OCI-LY7 (cell line): ENCODE results near the gene ZGPAT. TPM values are rescaled to one million over a fixed set of nuclear protein-coding genes. Genes with fewer than 3 reads are reported as not detected.

Source experiments
- BruUV-seq: library from RNA; stranded (reverse); fragments of 400-500 nt; replicated peaks from 2 replicates; lab custom pipeline; 2021; lab: Mats Ljungman, UMichigan
- CTCF ChIA-PET: fragments of 300-600 bp; sonication (Branson Sonifier 250); formaldehyde crosslinking; loops from one replicate; lab custom pipeline; 2022; ENCODE audit warnings: antibody characterized with exemption; ENCODE audit not compliant: unreplicated experiment; lab: Charles Lee
- POLR2A ChIA-PET: fragments of 300-600 bp; sonication (Branson Sonifier 250); formaldehyde crosslinking; loops from one replicate; lab custom pipeline; 2022; ENCODE audit warnings: antibody characterized with exemption; lab: Charles Lee
- DNase-seq: peaks from one replicate; pipeline ENCODE4 v3.0.0-alpha.2; 2015; ENCODE audit warnings: low spot score
- H2AFZ ChIP-seq: fragments of 200-600 bp; sonication (generic), shearing (Covaris generic); 2 replicates; pipeline ENCODE4 v1.6.1; 2014; ENCODE audit warnings: mild to moderate bottlenecking, antibody characterized with exemption, low read length, moderate library complexity
- H3K27ac ChIP-seq: fragments of 200-600 bp; sonication (generic); 2 replicates; pipeline ENCODE4 v1.5.1; 2014; ENCODE audit warnings: mixed run types, low read depth, mild to moderate bottlenecking, moderate library complexity, low read length, inconsistent platforms; ENCODE audit not compliant: poor library complexity, severe bottlenecking
- H3K36me3 ChIP-seq: fragments of 200-600 bp; sonication (generic); 2 replicates; pipeline ENCODE4 v1.6.1; 2014; ENCODE audit warnings: mild to moderate bottlenecking, antibody characterized with exemption, low read length, moderate library complexity, mixed read lengths; ENCODE audit not compliant: insufficient read depth
- H3K4me1 ChIP-seq: fragments of 200-600 bp; sonication (generic); 2 replicates; pipeline ENCODE4 v1.5.1; 2014; ENCODE audit warnings: mild to moderate bottlenecking, low read length; ENCODE audit not compliant: insufficient read depth, poor library complexity, severe bottlenecking
- H3K4me2 ChIP-seq: fragments of 200-600 bp; sonication (generic); 2 replicates; pipeline ENCODE4 v1.6.1; 2014; ENCODE audit warnings: mild to moderate bottlenecking, low read length
- H3K4me3 ChIP-seq: fragments of 200-600 bp; sonication (generic); 2 replicates; pipeline ENCODE4 v1.5.1; 2014; ENCODE audit warnings: mild to moderate bottlenecking, low read depth, low read length; ENCODE audit not compliant: poor library complexity, severe bottlenecking
- H3K79me2 ChIP-seq: fragments of 200-600 bp; sonication (generic); 2 replicates; pipeline ENCODE4 v1.6.1; 2016; ENCODE audit warnings: low read depth, mild to moderate bottlenecking, low read length, moderate library complexity, mixed read lengths; ENCODE audit not compliant: insufficient read depth
- H3K9me2 ChIP-seq: fragments of 200-600 bp; sonication (generic); 2 replicates; pipeline ENCODE4 v1.6.1; 2016; ENCODE audit warnings: mild to moderate bottlenecking, low read length, mixed read lengths; ENCODE audit not compliant: insufficient read depth
- H3K9me3 ChIP-seq: fragments of 200-600 bp; sonication (generic); 2 replicates; pipeline ENCODE4 v1.6.1; 2014; ENCODE audit warnings: mild to moderate bottlenecking, mixed run types, low read length, mixed read lengths
- H4K20me1 ChIP-seq: fragments of 200-600 bp; sonication (generic); 2 replicates; pipeline ENCODE4 v1.6.1; 2014; ENCODE audit warnings: mild to moderate bottlenecking, antibody characterized with exemption, low read length, moderate library complexity, mixed read lengths; ENCODE audit not compliant: insufficient read depth
- CTCF ChIP-seq: fragments of 200-600 bp; sonication (generic); conservative IDR thresholded peaks from 2 replicates; pipeline ENCODE4 v1.5.1; 2014; ENCODE audit warnings: mild to moderate bottlenecking, antibody characterized with exemption, low read length, moderate library complexity, mixed read lengths
- EZH2phosphoT487 ChIP-seq: fragments of 200-600 bp; sonication (generic); IDR thresholded peaks from 2 replicates; pipeline ENCODE4 v1.6.1; 2018; ENCODE audit warnings: low read depth, borderline replicate concordance, mild to moderate bottlenecking, mixed run types, antibody characterized with exemption, low read length, moderate library complexity, mixed read lengths
- intact Hi-C: fragments of 100-400 bp; cut with micrococcal nuclease; formaldehyde crosslinking; loops from one replicate; pipeline ENCODE4 v1.10.0; 2022; ENCODE audit not compliant: unreplicated experiment
- total RNA-seq, 2 experiments: library from RNA; depleted of rRNA in 1 of 2; stranded (reverse); fragments of >200 nt in 1 of 2; shearing (Covaris generic) in 1 of 2; gene quantifications; 2 replicates each; pipeline ENCODE4 v1.2.3, GENCODE V29; 2014 to 2022

ZGPAT gene
- total RNA-seq, 2 experiments from 2014 or later = 43.9 to 55.4 TPM

- H3K9me3 ChIP-seq = no peaks in the 10 kb centered on the region
- no peak overlapping the region for H3K27ac ChIP-seq
- H4K20me1 ChIP-seq = no peaks in the 10 kb centered on the region
- no peaks in the 10 kb centered on the region for H3K36me3 ChIP-seq
- POLR2A ChIA-PET = no interaction called here
- CTCF ChIA-PET = no interaction called here
- no peak overlapping the region for H2AFZ ChIP-seq
- peaks cover 26% of the 10 kb centered on the region for H3K4me1 ChIP-seq
- no peak overlapping the region for H3K4me2 ChIP-seq
- DNase-seq = no peak
- H3K4me3 ChIP-seq = no peak overlapping the region
- no TSS peak for BruUV-seq
- no peaks in the 10 kb centered on the region for H3K79me2 ChIP-seq
- H3K9me2 ChIP-seq = no peaks in the 10 kb centered on the region
- intact Hi-C loops = no loop called here
- no peak for TF ChIP-seq CTCF
- TF ChIP-seq EZH2phosphoT487 = no peak
Observed at GRCh38 chr20:63751471-63752271, 43.8 kb downstream of the ZGPAT start.

DNA sequence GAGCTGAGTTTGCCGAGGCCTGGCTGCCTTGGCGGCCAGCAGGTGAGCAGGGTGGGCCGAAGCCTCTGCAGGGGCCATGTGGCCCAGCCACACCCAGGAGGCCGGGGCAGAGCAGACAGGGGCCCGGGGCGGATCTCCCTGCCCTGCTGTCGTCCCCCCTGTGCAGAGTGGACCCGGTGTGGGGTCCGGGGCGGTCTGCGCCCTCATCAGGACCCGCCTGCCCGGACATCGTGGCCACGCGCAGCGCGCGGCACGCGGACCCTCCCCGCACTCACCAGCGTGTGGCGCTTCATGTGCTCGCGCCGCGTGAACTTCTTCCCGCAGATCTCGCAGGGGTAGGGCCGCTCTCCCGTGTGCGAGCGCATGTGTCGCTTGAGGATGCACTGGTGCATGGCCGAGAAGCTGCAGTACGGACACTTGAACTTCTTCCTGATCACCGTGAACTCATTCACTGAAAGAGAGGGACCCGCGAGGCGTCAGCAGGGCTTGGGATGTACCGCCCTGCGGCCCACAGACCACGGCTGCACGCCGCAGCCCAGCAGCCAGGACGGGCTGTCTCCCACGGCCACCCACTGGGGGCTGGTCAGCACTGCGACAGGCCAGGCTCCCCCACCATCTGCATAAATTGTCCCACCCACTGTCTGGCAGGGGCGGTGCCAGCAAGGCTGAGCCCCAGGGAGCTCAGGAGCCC, 44.7 kb downstream of the ZGPAT start:
- peaks cover 18% of the 10 kb centered on the region for H3K4me1 ChIP-seq
- BruUV-seq = no TSS peak
- POLR2A ChIA-PET = no interaction called here

More for the DNA sequence above, 44.7 kb downstream of the ZGPAT start:
- no peaks in the 10 kb centered on the region for H3K79me2 ChIP-seq
- no peak overlapping the region for H3K27ac ChIP-seq
- H3K4me3 ChIP-seq = no peak overlapping the region
- TF ChIP-seq CTCF (peak; percentile 30; the same call in 1 of the 2 replicates), EZH2phosphoT487 (no peak)
- no peak overlapping the region for H3K4me2 ChIP-seq
- H3K9me3 ChIP-seq = no peaks in the 10 kb centered on the region
- no peaks in the 10 kb centered on the region for H4K20me1 ChIP-seq
- no peak overlapping the region for H2AFZ ChIP-seq
- CTCF ChIA-PET = no interaction called here
- no peak for DNase-seq
- H3K36me3 ChIP-seq = no peaks in the 10 kb centered on the region
- intact Hi-C loops = no loop called here
- no peaks in the 10 kb centered on the region for H3K9me2 ChIP-seq
